MCF 10A (cell line): ENCODE results near the gene PWP2. TPM values are rescaled to one million over a fixed set of nuclear protein-coding genes. Genes with fewer than 3 reads are reported as not detected.

ENCODE experiments used
- BruUV-seq: library from RNA; stranded (reverse); fragments of 400-500 nt; replicated peaks from 2 replicates; lab custom pipeline; 2021; lab: Mats Ljungman, UMichigan
- CTCF ChIA-PET: fragments of 300-600 bp; sonication (Branson Sonifier 250); formaldehyde crosslinking; extraction: SDS; loops from one replicate; lab custom pipeline; 2021; ENCODE audit warnings: antibody characterized with exemption, inconsistent platforms; lab: Yijun Ruan, JAX
- POLR2A ChIA-PET: fragments of 300-600, 350-650 bp; sonication (Branson Sonifier 250); formaldehyde crosslinking; extraction: SDS; loops from one replicate; lab custom pipeline; 2020; ENCODE audit warnings: antibody characterized with exemption, inconsistent platforms; lab: Yijun Ruan, JAX
- DNase-seq: peaks from one replicate; pipeline ENCODE4 v3.0.0-alpha.2; 2018; ENCODE audit not compliant: unreplicated experiment
- H3K27ac Mint-ChIP-seq: one replicate; pipeline ENCODE4 v1.8.0; 2022; ENCODE audit warnings: mild to moderate bottlenecking, low read depth, mixed read lengths; ENCODE audit not compliant: unreplicated experiment
- H3K27me3 Mint-ChIP-seq: one replicate; pipeline ENCODE4 v1.8.0; 2022; ENCODE audit warnings: mixed read lengths; ENCODE audit not compliant: insufficient read depth, unreplicated experiment
- H3K36me3 Mint-ChIP-seq: one replicate; pipeline ENCODE4 v1.8.0; 2022; ENCODE audit warnings: mild to moderate bottlenecking, moderate library complexity, mixed read lengths; ENCODE audit not compliant: insufficient read depth, unreplicated experiment
- H3K4me1 Mint-ChIP-seq: one replicate; pipeline ENCODE4 v1.8.0; 2022; ENCODE audit warnings: mixed read lengths; ENCODE audit not compliant: insufficient read depth, unreplicated experiment
- H3K4me3 Mint-ChIP-seq: one replicate; pipeline ENCODE4 v1.8.0; 2022; ENCODE audit warnings: mild to moderate bottlenecking, moderate library complexity, mixed read lengths; ENCODE audit not compliant: unreplicated experiment
- H3K9me3 Mint-ChIP-seq: one replicate; pipeline ENCODE4 v1.8.0; 2022; ENCODE audit warnings: mixed read lengths; ENCODE audit not compliant: unreplicated experiment
- intact Hi-C: fragments of 100-400 bp; cut with micrococcal nuclease; formaldehyde crosslinking; loops from 2 replicates; pipeline ENCODE4 v1.14.1; 2022
- total RNA-seq: library from RNA; stranded (reverse); gene quantifications from 2 replicates; pipeline ENCODE4 v1.2.3, GENCODE V29; 2022
- TF ChIP-seq, protein P1 (sequence below): fragments of 200-600 bp; IDR thresholded peaks from one replicate; pipeline ENCODE4 v1.8.0; 2022; ENCODE audit warnings: antibody characterized with exemption, mild to moderate bottlenecking; ENCODE audit not compliant: unreplicated experiment

PWP2 gene
- total RNA-seq, 1 experiment from 2014 or later, result 16.5 TPM

DNA sequence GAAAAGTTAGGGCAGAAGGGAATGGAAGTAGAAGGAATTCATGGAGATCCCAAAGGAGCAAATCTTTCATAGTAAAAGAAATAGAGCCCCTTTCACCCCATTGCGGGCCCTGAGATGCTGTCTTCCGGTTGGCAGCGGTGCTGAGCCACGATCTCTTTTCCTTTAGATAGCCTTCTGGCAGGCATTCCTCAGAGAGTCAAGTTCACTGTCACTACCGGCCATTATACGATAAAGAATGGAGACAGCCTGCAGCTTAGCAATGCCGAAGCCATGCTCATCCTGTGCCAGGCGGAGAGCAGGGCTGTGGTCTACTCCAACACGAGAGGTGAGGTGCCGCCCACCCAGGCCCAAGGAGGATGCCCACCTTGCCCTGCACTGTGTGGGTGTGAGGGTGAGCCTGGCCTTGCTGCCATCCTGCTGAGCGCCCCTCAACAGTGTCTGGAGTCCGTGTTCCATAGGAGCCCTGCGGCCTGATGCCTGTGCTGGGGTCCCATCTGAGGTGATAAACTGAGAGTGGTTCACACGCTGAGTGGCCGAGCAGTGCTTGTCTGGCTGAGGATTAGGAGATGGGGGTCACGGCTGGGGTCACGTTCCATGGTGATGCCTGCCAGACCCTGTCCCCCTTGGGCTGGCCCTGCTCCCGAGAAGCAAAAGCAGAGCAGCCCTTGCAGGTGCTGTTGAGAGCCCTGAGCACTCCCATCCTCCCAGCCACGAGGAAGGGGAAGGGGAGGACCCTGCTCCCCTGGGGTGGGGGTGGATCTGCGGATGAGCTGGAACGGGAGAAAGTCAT, 20.4 kb upstream of the PWP2 start:
- H3K27ac Mint-ChIP-seq, result no peak overlapping the region
- DNase-seq, result no peak
- H3K27me3 Mint-ChIP-seq, result no peaks in the 10 kb centered on the region
- no TSS peak for BruUV-seq
- H3K36me3 Mint-ChIP-seq, result peaks cover 82% of the 10 kb centered on the region
- TF ChIP-seq, protein P1, sequence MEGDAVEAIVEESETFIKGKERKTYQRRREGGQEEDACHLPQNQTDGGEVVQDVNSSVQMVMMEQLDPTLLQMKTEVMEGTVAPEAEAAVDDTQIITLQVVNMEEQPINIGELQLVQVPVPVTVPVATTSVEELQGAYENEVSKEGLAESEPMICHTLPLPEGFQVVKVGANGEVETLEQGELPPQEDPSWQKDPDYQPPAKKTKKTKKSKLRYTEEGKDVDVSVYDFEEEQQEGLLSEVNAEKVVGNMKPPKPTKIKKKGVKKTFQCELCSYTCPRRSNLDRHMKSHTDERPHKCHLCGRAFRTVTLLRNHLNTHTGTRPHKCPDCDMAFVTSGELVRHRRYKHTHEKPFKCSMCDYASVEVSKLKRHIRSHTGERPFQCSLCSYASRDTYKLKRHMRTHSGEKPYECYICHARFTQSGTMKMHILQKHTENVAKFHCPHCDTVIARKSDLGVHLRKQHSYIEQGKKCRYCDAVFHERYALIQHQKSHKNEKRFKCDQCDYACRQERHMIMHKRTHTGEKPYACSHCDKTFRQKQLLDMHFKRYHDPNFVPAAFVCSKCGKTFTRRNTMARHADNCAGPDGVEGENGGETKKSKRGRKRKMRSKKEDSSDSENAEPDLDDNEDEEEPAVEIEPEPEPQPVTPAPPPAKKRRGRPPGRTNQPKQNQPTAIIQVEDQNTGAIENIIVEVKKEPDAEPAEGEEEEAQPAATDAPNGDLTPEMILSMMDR, result no peak
- no peak overlapping the region for H3K4me3 Mint-ChIP-seq
- H3K9me3 Mint-ChIP-seq, result no peaks in the 10 kb centered on the region
- POLR2A ChIA-PET, result no interaction called here
- H3K4me1 Mint-ChIP-seq, result no peaks in the 10 kb centered on the region
- CTCF ChIA-PET, result no interaction called here
- intact Hi-C loops, result no loop called here

DNA sequence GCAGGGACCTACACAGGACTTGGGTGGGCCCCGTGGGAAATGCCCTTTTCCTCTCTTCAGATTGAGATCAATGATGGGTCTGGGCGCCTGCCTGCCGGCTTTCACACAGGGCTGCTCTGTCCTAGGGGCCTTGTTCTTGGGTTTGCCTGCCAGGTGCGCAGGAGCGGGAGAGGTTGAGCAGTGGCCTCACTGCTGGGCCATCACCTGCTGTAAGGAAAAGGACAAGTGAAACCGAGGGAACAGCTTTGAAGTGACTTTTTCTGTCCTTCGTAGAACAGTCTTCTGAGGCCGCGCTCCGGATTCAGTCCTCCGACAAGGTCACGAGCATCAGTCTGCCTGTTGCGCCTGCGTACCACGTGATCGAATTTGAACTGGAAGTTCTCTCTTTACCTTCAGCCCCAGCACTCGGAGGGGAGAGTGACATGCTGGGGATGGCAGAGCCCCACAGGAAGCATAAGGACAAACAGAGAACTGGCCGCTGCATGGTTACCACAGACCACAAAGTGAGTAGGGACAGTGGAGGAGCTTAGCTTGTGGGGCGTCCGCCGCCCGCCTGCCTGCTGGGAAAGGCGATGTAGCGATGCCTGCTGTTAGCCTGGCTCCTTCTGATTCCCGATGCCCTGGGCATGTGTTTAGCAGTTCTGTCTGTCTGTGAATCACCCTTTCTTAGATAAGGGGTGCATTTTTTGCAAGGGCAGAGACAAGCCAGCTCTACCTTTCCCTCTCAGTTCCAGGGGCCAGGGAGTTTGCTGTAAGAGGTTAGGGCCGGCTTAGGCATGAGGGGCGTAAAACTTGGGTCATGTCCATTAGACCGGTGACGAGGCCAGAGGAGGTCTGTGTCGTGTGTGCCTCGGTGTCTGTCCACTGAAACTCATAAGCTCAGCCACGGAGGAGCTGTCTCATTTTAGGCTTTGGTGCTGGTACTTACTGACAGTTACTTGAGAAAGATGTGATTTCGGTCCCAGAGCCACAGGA, 19.5 kb upstream of the PWP2 start:
- no peaks in the 10 kb centered on the region for H3K27me3 Mint-ChIP-seq
- ChIA-PET POLR2A (no interaction called here), CTCF (no interaction called here)
- intact Hi-C loops, result no loop called here
- no peak overlapping the region for H3K27ac Mint-ChIP-seq
- no TSS peak for BruUV-seq
- TF ChIP-seq, protein P1, result no peak
- H3K36me3 Mint-ChIP-seq, result peaks cover 74% of the 10 kb centered on the region
- H3K4me1 Mint-ChIP-seq, result no peaks in the 10 kb centered on the region
- no peaks in the 10 kb centered on the region for H3K9me3 Mint-ChIP-seq
- no peak for DNase-seq
- no peak overlapping the region for H3K4me3 Mint-ChIP-seq

DNA sequence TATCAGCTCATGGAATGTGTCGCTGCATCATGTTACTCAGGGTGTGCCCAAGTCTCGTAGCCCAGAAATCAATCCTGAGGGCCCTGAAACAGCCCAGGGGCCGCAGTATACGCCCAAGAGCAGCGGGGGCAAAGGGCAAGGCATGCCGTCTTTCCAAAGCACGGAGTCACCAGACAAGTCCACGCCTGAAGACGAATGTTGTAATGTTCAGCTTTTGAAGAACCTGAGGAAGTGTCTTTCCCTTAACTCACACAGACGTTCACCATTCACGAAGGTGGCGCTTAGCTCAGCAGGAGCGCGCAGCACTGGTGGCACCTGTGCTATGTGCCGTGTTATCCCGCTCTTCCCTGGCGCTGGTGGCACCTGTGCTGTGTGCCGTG, 18.8 kb upstream of the PWP2 start:
- no peaks in the 10 kb centered on the region for H3K27me3 Mint-ChIP-seq
- no peak overlapping the region for H3K27ac Mint-ChIP-seq
- no peaks in the 10 kb centered on the region for H3K9me3 Mint-ChIP-seq
- intact Hi-C loops, result no loop called here
- H3K4me3 Mint-ChIP-seq, result no peak overlapping the region
- ChIA-PET CTCF (no interaction called here), POLR2A (no interaction called here)
- DNase-seq, result no peak
- TF ChIP-seq, protein P1, result no peak
- no TSS peak for BruUV-seq
- peaks cover 71% of the 10 kb centered on the region for H3K36me3 Mint-ChIP-seq
- no peaks in the 10 kb centered on the region for H3K4me1 Mint-ChIP-seq
